Chondrocyte (in vitro differentiated cells): ENCODE results near the gene TBC1D3L. TPM values are rescaled to one million over a fixed set of nuclear protein-coding genes. Genes with fewer than 3 reads are reported as not detected.
"Not testable (repeated sequence)": the region's sequence is repeated elsewhere in the genome, so short reads cannot be mapped to it uniquely, and the experiment has no call there.

Experiments used
- DNase-seq: peaks from one replicate; pipeline ENCODE4 v3.0.0; 2021; ENCODE audit warnings: mixed read lengths, low spot score
- H3K27ac Mint-ChIP-seq: one replicate; pipeline ENCODE4 v1.8.0; 2021; ENCODE audit warnings: mild to moderate bottlenecking, moderate library complexity, mixed read lengths; ENCODE audit not compliant: unreplicated experiment
- H3K27me3 Mint-ChIP-seq: 2 replicates; pipeline ENCODE4 v1.8.0; 2021; ENCODE audit warnings: low read depth, mixed read lengths
- H3K36me3 Mint-ChIP-seq: 2 replicates; pipeline ENCODE4 v1.8.0; 2021; ENCODE audit warnings: low read depth, mixed read lengths
- H3K4me1 Mint-ChIP-seq: 2 replicates; pipeline ENCODE4 v1.8.0; 2021; ENCODE audit warnings: low read depth, mild to moderate bottlenecking, mixed read lengths
- H3K4me3 Mint-ChIP-seq: one replicate; pipeline ENCODE4 v1.8.0; 2021; ENCODE audit warnings: mild to moderate bottlenecking, moderate library complexity, mixed read lengths; ENCODE audit not compliant: unreplicated experiment
- H3K9me3 Mint-ChIP-seq: 2 replicates; pipeline ENCODE4 v1.8.0; 2021; ENCODE audit warnings: low read depth, mixed read lengths
- long read RNA-seq: library from polyadenylated mRNA; stranded (forward); transcript quantifications from one replicate; pipeline ENCODE4 v2.0.0, GENCODE V29; 2021
- total RNA-seq: library from RNA; stranded (reverse); gene quantifications from 3 replicates; pipeline ENCODE4 v1.2.1, GENCODE V29; 2021

TBC1D3L gene
- 16.6 to 20.0 TPM (median 19.6 TPM) in 3 replicates for total RNA-seq
- long read RNA-seq, partial matches to known transcripts = 5 of 6 reads
- long read RNA-seq, other reads (novel, unspliced or antisense) = 1 of 6 reads

DNA sequence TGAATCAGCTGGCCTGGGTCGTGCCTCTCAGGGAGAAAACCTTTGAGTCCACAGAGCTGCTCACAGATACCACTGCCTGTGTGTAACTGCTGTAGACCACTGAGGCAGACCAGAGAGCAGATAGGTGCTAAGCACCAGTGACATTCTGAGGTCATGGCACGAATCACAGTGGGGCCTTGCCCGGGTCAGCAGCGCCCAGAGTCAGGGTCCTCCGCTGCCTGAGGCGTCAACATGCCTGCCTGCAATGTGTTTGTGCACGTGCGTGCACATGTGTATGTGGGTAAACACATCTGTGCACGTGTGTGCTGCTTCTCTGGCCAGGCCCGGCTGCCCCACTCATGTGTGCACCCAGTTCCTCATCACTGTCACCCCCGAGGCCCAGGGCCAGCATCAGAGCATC lies at the start of gene TBC1D3L:
Gene TBC1D3L (minus strand): TSS at position 101 of the 400 bp plus-strand sequence. CDS start 1,540 bp downstream, outside the sequence.
- H3K4me1 Mint-ChIP-seq, H3K27ac Mint-ChIP-seq, H3K36me3 Mint-ChIP-seq, H3K9me3 Mint-ChIP-seq, H3K4me3 Mint-ChIP-seq, H3K27me3 Mint-ChIP-seq, DNase-seq: not testable (repeated sequence)

DNA sequence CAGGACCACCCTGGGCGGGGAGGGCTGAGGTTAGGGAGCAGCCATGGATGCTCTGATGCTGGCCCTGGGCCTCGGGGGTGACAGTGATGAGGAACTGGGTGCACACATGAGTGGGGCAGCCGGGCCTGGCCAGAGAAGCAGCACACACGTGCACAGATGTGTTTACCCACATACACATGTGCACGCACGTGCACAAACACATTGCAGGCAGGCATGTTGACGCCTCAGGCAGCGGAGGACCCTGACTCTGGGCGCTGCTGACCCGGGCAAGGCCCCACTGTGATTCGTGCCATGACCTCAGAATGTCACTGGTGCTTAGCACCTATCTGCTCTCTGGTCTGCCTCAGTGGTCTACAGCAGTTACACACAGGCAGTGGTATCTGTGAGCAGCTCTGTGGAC lies 14.8 kb upstream of the TBC1D3L start, which contains the start of gene TBC1D3D:
Gene TBC1D3D (plus strand): TSS at position 301 of the 400 bp plus-strand sequence. CDS start 1,585 bp downstream, outside the sequence.
- not testable (repeated sequence) for H3K27me3 Mint-ChIP-seq, H3K27ac Mint-ChIP-seq, DNase-seq

More for the DNA sequence above, 14.8 kb upstream of the TBC1D3L start, which contains the start of gene TBC1D3D:
- H3K4me1 Mint-ChIP-seq, H3K36me3 Mint-ChIP-seq, H3K4me3 Mint-ChIP-seq, H3K9me3 Mint-ChIP-seq: not testable (repeated sequence)

Other genes with a start within 250 kb of the TBC1D3L start
- gene HNF1B, start 244.0 kb downstream of the TBC1D3L start, total RNA-seq = 3.6 to 10.5 TPM (median 10.1 TPM) in 3 replicates
- not detected in 3 replicates for gene TBC1D3K, start 64.6 kb downstream of the TBC1D3L start, total RNA-seq
- gene TBC1D3D, start 14.9 kb upstream of the TBC1D3L start, total RNA-seq = 0.27 TPM in 1 of 3 replicates, not detected in the others
- gene TBC1D3C, start 79.6 kb upstream of the TBC1D3L start, total RNA-seq = not detected in 3 replicates
- gene TBC1D3E, start 138.9 kb upstream of the TBC1D3L start, total RNA-seq = not detected in 3 replicates
- gene TBC1D3, start 203.5 kb upstream of the TBC1D3L start, total RNA-seq = not detected in 3 replicates